Stimulated activated CD4-positive, alpha-beta T cell treated with anti-CD3 and anti-CD28 coated beads, Interleukin-1b, Interleukin-23, amount 100 ng/mL, for 1 hour (primary cell): ENCODE measurements around the gene LEAP2.
"Not testable (repeated sequence)": the region's sequence is repeated elsewhere in the genome, so short reads cannot be mapped to it uniquely, and the experiment has no call there.

Experiments
- DNase-seq, 2 donors: peaks; one replicate each; pipeline ENCODE4 v3.0.0-alpha.2; 2020; ENCODE audit warnings: low read depth in 2 of 2

Gene LEAP2

GRCh38 chr5:132840896-132841295 is 32.6 kb upstream of the LEAP2 start:
- no peak for DNase-seq

GRCh38 chr5:132841305-132841704 is 32.2 kb upstream of the LEAP2 start:
- no peak for DNase-seq

DNA sequence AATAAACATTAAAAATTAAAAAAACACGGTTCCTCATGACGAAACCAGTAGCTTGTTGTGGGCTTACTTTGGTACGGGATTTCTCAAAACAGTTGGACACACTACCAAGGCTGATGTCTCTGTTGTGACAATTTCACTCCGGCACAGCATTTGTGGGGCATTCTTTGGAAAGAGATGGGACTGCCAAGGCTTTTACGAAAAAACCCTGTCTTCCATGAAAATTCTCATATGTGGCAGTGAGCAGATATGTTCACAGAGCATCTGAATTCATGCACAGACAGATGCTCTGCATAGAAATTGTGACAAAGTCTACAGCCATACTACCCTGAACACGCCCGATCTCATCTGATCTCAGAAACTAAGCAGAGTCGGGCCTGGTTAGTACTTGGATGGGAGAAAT is 25.2 kb upstream of the LEAP2 start:
- DNase-seq, result no peak

DNA sequence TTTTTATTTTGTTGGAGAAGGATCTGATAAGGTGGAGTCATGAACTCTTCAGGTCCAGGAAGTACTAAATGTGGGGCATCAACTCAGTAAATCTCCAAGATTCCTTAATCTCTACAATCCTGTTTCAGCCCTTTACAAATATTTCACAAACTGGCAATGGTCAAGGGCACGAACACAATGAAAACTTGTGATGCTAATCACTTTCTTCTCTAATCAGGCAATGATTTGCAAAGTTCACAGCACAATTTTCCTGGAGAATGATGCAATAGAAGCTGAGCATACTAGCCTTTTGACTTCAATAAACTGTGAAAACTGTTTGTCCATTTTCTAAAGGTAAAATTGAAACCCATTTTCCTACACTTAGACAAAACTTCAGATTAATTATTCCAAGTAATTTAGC is 24.1 kb upstream of the LEAP2 start:
- DNase-seq, result no peak

GRCh38 chr5:132850066-132850465 is 23.4 kb upstream of the LEAP2 start:
- DNase-seq, result no peak

GRCh38 chr5:132853323-132853722 is 20.1 kb upstream of the LEAP2 start:
- DNase-seq, result no peak

GRCh38 chr5:132853790-132854189 is 19.7 kb upstream of the LEAP2 start:
- DNase-seq, result no peak

DNA sequence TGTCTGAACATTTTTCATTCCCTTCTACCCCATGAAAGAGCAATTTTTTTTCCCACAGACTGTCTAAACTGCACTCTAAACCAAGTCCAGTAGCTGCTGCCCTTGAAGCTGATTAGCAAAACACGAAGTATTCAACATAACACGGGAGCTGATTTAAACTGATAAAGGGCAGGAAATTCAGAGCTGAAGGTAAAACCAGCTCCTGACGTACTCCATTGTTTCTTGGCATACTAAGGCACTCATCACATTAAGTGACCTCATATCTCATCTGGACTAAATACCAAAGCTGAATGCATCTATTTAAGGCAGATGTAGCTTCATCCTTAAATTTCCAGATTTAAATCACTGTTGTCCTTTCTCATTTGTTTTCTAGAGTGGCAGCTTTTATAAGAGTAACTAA is 19.2 kb upstream of the LEAP2 start:
- DNase-seq, result no peak

DNA sequence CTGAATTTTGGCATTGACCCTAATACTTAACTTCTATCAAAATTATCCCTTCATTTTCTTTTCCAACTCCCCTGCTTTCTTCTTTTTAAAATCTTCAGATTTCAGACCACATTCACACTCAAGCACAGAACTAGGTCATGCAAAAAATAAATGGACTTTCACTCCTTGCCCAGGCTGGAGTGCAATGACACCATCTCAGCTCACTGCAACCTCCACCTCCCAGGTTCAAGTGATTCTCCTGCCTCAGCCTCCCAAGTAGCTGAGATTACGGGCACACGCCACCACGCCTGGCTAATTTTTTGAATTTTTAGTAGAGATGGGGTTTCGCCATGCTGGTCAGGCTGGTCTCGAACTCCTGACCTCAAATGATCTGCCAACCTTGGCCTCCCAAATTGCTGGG is 18.5 kb upstream of the LEAP2 start:
- DNase-seq, result not testable (repeated sequence)

DNA sequence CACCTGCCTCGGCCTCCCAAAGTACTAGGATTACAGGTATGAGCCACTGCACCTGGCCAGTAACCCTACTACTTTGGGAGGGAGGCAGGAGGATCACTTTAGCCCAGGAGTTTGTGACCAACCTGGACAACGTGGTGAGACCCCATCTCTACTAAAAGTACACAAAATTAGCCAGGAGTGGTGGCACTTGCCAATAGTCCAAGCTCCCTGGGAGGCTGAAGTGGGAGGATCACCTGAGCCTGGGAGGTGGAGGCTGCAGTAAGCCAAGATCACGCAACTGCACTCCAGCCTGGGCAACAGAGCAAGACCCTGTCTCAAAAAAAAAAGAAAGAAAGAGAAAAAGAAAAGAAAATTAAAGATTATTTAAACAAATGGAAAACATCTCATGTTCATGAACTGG is 17.5 kb upstream of the LEAP2 start:
- DNase-seq, result no peak

DNA sequence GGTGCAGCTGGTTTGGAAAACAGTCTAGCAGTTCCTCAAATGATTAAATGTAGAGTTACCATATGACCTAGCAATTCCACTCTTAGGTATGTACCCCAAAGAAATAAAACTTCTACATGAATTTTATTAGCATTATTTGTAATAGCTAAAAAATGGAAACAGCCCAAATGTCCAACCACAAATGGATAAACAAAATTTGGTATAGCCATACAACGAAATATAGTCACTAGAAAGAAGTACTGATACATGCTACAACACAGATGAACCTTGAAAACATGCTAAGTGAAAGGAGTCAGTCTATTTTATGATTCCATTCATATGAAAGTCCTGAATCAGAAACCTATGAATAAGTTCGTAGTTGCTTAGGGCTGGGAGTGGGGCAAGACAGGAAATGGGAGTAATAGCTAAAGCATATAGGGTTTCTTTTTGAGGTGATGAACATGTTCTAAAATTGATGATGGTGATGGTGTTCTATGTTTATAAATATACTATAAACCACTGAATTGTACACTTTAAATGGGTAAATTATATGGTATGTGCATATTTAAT is 13.5 kb upstream of the LEAP2 start:
- DNase-seq, result no peak

GRCh38 chr5:132860742-132861141 is 12.7 kb upstream of the LEAP2 start:
- no peak for DNase-seq

DNA sequence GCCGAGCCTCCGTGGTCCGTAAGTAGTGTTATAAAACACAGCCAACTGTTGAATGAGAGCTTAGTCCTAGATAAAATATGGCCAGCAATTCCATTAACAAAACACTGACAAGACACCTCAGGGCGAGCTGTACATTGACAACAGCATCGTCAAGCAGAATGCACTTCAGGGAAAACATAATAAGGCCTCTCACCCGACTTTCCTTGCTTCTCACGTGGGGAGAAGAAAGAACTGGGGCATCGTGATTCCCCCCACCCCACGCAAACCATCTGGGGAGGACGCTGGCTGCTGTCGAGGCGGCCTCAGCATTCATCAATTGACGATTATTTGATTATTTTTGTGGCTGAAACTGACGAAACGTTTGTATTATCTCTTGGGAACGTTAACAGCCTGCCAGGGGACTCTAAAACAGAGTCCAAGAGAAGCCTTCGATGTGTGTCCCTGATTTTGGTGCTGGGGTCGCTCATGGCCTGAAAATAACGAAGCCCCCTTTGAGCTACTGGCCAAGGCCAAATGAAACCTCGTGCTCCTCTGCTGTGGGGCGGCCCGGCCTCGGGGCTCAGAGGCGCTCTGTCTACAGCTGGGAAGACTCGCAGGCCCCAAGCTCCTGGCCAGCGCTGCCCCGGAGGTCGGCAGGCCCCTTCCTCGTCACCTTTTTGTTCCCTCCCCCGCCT is 7.7 kb upstream of the LEAP2 start:
- DNase-seq, result no peak

DNA sequence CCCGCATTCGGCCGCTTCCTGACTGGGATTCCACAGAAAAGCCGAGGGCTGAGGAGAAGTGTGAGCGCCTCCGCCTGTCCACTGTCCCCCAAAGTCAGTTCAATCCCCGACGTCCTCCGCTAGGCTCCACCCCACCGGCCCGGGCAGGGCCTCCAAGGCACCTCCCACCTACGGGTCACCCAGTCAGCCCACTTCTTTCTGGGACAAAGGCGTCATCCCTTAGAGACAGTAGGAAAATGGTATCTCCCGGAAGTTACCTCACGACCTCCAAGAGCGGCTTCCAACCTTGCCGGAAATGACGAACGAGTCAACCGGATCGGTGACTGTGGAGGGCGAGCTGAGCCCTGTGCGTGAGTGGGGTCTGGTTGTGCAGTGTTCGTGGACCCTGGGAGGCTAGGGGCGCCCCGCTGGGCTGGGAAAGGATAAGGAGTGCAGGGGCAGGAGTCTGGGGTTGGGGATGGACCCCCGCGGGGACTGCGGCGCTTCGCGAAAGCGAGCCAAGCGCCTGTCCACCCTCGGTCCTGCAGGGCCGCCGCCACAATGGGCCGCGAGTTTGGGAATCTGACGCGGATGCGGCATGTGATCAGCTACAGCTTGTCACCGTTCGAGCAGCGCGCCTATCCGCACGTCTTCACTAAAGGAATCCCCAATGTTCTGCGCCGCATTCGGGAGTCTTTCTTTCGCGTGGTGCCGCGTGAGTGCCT is 7.0 kb upstream of the LEAP2 start, which contains the start of the genes GDF9 and UQCRQ:
Gene GDF9, minus strand, starts transcription at position 128 of the 704 bp plus-strand sequence. CDS start 1,936 bp downstream, outside the sequence.
Gene UQCRQ, plus strand, starts transcription at position 301 of the 704 bp plus-strand sequence. Its CDS starts 240 bp downstream, at position 541.
- peak; percentile 69 to 84 for DNase-seq

DNA sequence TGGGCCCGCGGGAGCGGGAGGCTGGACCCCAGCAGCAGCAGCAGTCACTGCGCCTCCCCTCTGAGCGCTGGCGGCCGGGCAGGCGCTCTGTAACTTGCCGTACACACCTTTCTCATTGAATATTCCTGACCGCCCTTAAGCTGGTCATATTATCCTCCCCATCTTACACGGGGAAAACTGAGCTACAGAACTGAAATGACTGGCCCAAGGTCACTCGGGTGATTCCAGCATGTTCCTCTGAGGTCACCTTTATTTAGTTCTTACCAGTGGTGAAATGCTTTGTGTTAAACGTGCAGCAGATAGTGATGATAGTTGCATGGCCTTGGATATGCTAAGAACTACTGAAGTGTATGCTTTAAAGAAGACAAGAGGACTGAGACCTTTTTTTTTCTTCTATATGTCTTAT is 6.4 kb upstream of the LEAP2 start:
- no peak for DNase-seq

DNA sequence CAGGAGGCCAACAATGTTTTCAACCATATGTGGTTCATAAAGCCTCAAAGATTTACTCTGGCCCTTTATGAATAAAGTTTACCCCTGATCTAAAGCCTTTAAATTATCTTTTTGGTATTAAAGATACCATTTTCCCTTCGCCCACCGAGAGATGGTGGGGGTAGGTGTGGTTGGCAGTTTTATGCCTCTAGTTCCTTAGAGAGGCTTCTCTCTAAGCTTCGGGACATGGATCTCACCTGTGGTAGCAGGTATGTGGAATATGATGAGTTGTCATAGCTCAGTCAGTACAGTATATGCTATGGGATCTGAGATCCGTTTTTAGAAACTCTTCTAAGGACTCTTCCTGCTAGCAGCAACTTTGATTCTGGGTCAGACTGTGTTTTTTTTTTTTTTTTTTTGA is 4.7 kb upstream of the LEAP2 start:
- DNase-seq, result no peak

DNA sequence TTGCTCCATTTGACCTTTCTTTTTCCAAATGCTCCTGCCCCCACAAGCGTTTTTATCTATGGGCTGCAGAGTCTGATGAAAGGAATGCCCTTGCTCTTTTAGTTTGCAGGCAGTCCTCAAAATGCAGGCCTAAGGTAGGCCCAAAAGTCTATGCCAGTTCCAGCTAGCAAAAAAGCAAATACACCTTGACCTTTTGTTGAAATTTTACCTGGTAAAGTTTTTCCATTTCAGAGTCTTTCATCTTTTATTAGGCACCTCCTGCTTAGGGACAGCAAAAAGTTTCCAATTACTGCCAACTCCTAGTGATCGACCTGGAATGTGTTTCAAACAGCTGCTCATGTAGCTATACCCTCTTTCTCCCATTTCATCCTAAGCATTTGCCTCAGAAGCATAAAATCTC is 2.7 kb upstream of the LEAP2 start:
- no peak for DNase-seq

DNA sequence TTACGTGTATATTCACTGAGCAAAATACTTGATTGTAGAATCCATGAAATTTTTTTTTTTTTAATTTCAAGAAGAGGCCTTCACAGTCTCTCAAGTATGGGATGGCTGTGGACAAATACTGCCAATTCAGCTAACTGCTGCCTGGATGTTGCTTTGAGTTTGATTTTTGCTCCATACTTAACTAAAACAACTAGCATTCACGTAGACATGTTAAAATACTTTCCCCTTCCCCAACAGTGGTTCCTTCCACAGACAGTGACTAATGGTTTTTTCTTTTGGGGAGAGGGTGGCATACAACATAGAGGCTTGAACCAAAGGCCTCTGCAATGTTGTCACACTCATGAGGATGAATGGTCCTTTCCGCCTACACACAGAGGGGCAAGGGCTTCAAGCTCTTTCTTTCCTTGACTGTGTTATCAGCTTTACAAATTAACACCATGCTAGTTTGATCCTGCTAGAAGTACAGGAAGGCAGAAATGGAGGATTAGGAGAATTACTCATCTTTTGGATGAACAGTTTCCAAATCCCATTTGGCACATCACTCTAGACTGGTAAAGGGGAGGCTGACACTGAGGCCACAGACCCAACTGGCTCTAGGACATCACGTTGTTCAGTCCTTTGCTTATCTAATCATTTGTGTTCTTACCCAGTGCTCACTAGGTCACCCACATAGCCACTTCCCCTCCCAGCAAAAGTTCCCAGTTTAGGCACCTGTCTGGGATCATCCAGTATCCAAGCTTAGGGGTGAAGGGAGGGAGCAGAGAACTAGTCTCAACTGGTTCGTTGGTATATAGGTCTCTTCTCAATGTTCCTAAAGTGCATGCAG is 1.8 kb upstream of the LEAP2 start:
- no peak for DNase-seq

- DNase-seq, result no peak
These were observed 715 bp upstream of the LEAP2 start for GRCh38 chr5:132872788-132873118.

GRCh38 chr5:132873930-132874271 is 433 bp downstream of the LEAP2 start:
- DNase-seq, result no peak

DNA sequence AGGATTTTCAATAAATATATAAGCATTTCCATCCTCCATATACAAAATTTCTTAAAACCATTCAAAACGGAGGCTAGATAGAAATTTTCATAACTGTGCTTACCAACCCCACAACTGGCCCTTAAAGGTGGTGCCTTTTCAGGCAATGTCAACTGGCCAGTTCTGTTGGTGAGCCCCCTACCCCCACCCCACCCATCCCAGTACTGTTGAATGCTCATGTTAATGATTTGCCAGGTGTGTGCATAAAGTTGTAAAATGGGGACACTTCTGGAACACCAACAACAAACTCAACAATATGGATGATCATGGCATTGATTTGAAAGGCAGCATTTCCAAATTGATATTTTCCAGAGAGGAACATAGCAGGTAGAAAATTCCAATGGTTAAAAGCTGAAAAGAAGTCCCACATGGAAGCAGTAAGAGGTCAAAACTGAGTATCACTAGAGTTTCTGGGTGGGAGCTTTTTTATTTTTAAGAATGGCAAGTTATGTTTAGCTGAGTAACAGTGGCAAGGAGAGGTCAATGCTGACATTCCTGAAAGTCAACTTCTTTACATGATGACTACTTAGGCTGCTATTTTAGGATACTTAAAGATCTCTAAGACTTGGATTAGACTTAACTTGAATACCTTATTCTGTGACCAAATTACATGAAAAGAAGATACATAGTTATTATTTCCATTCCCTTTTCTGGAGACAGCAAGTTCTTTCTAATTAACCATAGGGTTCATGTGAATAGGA is 2.7 kb downstream of the LEAP2 start:
- no peak for DNase-seq

DNA sequence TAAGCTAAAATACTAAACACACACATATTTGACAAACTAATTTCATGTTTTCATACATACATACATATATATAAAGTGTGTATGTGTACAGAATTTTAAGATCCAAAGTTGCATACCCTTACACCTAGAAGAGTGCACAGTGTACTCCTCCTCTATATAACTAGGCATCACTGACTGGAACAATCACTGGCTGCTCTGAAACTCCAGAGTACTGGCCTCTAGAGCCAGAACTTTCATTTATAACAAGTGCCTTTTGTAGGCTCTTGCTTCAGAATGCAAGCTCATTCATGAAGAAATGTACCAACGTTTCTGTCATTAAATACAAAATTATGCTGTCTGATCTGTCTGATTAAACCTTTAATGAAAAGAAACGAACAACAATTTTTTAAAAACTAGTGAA is 4.0 kb downstream of the LEAP2 start:
- no peak for DNase-seq
